Natural killer cell treated with Interleukin-12 subunit alpha and Interleukin-12 subunit beta and Interleukin-15 and Interleukin-18, amount 100 ng/mL, for 72 hours (primary cell): ENCODE measurements around the gene STEAP4. TPM values are rescaled to one million over a fixed set of nuclear protein-coding genes. Genes with fewer than 3 reads are reported as not detected.

Experiments used
- ATAC-seq, 2 donors: fragments of 150-1000 bp; cut with Tn5 transposase in 1 of 2; sonication (Bioruptor Pico), chemical (Tn5 transposase) in 1 of 2; 2 replicates each; pipeline ENCODE4 v1.10.0; 2021
- DNase-seq: peaks from one replicate; pipeline ENCODE4 v3.0.0; 2022; ENCODE audit warnings: low spot score
- H3K27ac Mint-ChIP-seq, 2 donors: 1 replicate in 1 of 2; 2 replicates in 1 of 2; pipeline ENCODE4 v1.8.0; 2022; ENCODE audit warnings: mixed read lengths in 2 of 2, mild to moderate bottlenecking in 1 of 2, moderate library complexity in 1 of 2
- H3K27me3 Mint-ChIP-seq, 2 donors: 1 replicate in 1 of 2; 2 replicates in 1 of 2; pipeline ENCODE4 v1.8.0; 2022; ENCODE audit warnings: mixed read lengths in 2 of 2
- H3K36me3 Mint-ChIP-seq: one replicate; pipeline ENCODE4 v1.8.0; 2022; ENCODE audit warnings: mixed read lengths
- H3K4me1 Mint-ChIP-seq, 2 donors: 1 replicate in 1 of 2; 2 replicates in 1 of 2; pipeline ENCODE4 v1.8.0; 2022; ENCODE audit warnings: low read depth in 2 of 2, mixed read lengths in 2 of 2, mild to moderate bottlenecking in 1 of 2
- H3K4me3 Mint-ChIP-seq: one replicate; pipeline ENCODE4 v1.8.0; 2022; ENCODE audit warnings: mixed read lengths
- H3K9me3 Mint-ChIP-seq: 2 replicates; pipeline ENCODE4 v1.8.0; 2022; ENCODE audit warnings: mixed read lengths
- total RNA-seq, 2 donors: library from RNA; stranded (reverse); gene quantifications; one replicate each; pipeline ENCODE4 v1.2.3, GENCODE V29; 2022

The STEAP4 gene
- total RNA-seq, result not detected

GRCh38 chr7:88306590-88307048, at the start of gene STEAP4:
STEAP4 (minus strand) TSS chr7:88306894; CDS start chr7:88284269, 22,625 bp downstream.
- DNase-seq (peak; percentile 60), ATAC-seq (peak; percentile 69 to 85)
- no peak within 1 kb of the TSS for H3K27ac Mint-ChIP-seq
- H3K27me3 Mint-ChIP-seq, result peaks cover 15 to 16% of the 10 kb centered on the region in 2 donors
- H3K4me3 Mint-ChIP-seq, result peak within 1 kb of the TSS; percentile 47
- H3K9me3 Mint-ChIP-seq, result no peaks in the 10 kb centered on the region
- H3K4me1 Mint-ChIP-seq, result peaks cover 4 to 6% of the 10 kb centered on the region in 2 donors
- no peaks in the 10 kb centered on the region for H3K36me3 Mint-ChIP-seq

- Mint-ChIP-seq H3K4me1 (peaks cover 0 to 3% of the 10 kb centered on the region in 2 donors), H3K36me3 (no peaks in the 10 kb centered on the region), H3K9me3 (no peaks in the 10 kb centered on the region), H3K27me3 (peaks cover 3 to 13% of the 10 kb centered on the region in 2 donors), H3K27ac (no peak overlapping the region), H3K4me3 (no peak overlapping the region)
- no peak for ATAC-seq
- DNase-seq, result no peak
Observed at GRCh38 chr7:88355011-88355410, 48.3 kb upstream of the STEAP4 start.

GRCh38 chr7:88350118-88350517, 43.4 kb upstream of the STEAP4 start:
- H3K36me3 Mint-ChIP-seq, result no peaks in the 10 kb centered on the region
- ATAC-seq (no peak), DNase-seq (no peak)
- no peaks in the 10 kb centered on the region for H3K4me1 Mint-ChIP-seq
- no peak overlapping the region for H3K4me3 Mint-ChIP-seq
- H3K9me3 Mint-ChIP-seq, result no peaks in the 10 kb centered on the region
- H3K27me3 Mint-ChIP-seq, result peaks cover 10 to 15% of the 10 kb centered on the region in 2 donors
- H3K27ac Mint-ChIP-seq, result no peak overlapping the region

GRCh38 chr7:88347517-88347916, 40.8 kb upstream of the STEAP4 start:
- peaks cover 9 to 10% of the 10 kb centered on the region in 2 donors for H3K27me3 Mint-ChIP-seq
- no peaks in the 10 kb centered on the region for H3K36me3 Mint-ChIP-seq
- H3K4me3 Mint-ChIP-seq, result no peak overlapping the region
- no peaks in the 10 kb centered on the region for H3K9me3 Mint-ChIP-seq
- ATAC-seq (no peak), DNase-seq (no peak)
- no peaks in the 10 kb centered on the region for H3K4me1 Mint-ChIP-seq
- no peak overlapping the region for H3K27ac Mint-ChIP-seq

- no peak overlapping the region for H3K27ac Mint-ChIP-seq
- peaks cover 9 to 11% of the 10 kb centered on the region in 2 donors for H3K27me3 Mint-ChIP-seq
- H3K36me3 Mint-ChIP-seq, result no peaks in the 10 kb centered on the region
- DNase-seq (no peak), ATAC-seq (no peak)
- H3K4me1 Mint-ChIP-seq, result no peaks in the 10 kb centered on the region
- H3K9me3 Mint-ChIP-seq, result no peaks in the 10 kb centered on the region
- H3K4me3 Mint-ChIP-seq, result no peak overlapping the region
Observed at GRCh38 chr7:88347090-88347489, 40.4 kb upstream of the STEAP4 start.

- no peak overlapping the region for H3K27ac Mint-ChIP-seq
- no peaks in the 10 kb centered on the region for H3K4me1 Mint-ChIP-seq
- ATAC-seq (no peak), DNase-seq (no peak)
- H3K9me3 Mint-ChIP-seq, result peaks cover 3% of the 10 kb centered on the region
- H3K36me3 Mint-ChIP-seq, result no peaks in the 10 kb centered on the region
- H3K27me3 Mint-ChIP-seq, result peaks cover 15 to 18% of the 10 kb centered on the region in 2 donors
- H3K4me3 Mint-ChIP-seq, result no peak overlapping the region
Observed at GRCh38 chr7:88346357-88346756, 39.7 kb upstream of the STEAP4 start.

- DNase-seq (no peak), ATAC-seq (no peak)
- Mint-ChIP-seq H3K9me3 (peaks cover 4% of the 10 kb centered on the region), H3K27me3 (peaks cover 16 to 21% of the 10 kb centered on the region in 2 donors), H3K27ac (no peak overlapping the region), H3K36me3 (no peaks in the 10 kb centered on the region), H3K4me3 (no peak overlapping the region), H3K4me1 (no peaks in the 10 kb centered on the region)
Observed at GRCh38 chr7:88344956-88345832, 38.5 kb upstream of the STEAP4 start.

- Mint-ChIP-seq H3K4me1 (no peaks in the 10 kb centered on the region), H3K9me3 (peaks cover 4% of the 10 kb centered on the region)
Observed at GRCh38 chr7:88344271-88344670, 37.6 kb upstream of the STEAP4 start.

GRCh38 chr7:88339195-88339922, 32.7 kb upstream of the STEAP4 start:
- Mint-ChIP-seq H3K27ac (no peak overlapping the region), H3K27me3 (peaks cover 9 to 23% of the 10 kb centered on the region in 2 donors), H3K9me3 (peaks cover 4% of the 10 kb centered on the region), H3K4me3 (no peak overlapping the region), H3K36me3 (no peaks in the 10 kb centered on the region), H3K4me1 (no peaks in the 10 kb centered on the region)
- ATAC-seq (no peak), DNase-seq (no peak)

More at GRCh38 chr7:88344271-88344670, 37.6 kb upstream of the STEAP4 start:
- Mint-ChIP-seq H3K36me3 (no peaks in the 10 kb centered on the region), H3K27me3 (peaks cover 16 to 21% of the 10 kb centered on the region in 2 donors), H3K4me3 (no peak overlapping the region), H3K27ac (no peak overlapping the region)
- DNase-seq (no peak), ATAC-seq (no peak)

- ATAC-seq (no peak), DNase-seq (no peak)
- Mint-ChIP-seq H3K27ac (no peak overlapping the region), H3K9me3 (peaks cover 4% of the 10 kb centered on the region), H3K27me3 (peaks cover 9 to 23% of the 10 kb centered on the region in 2 donors), H3K36me3 (no peaks in the 10 kb centered on the region), H3K4me3 (no peak overlapping the region), H3K4me1 (no peaks in the 10 kb centered on the region)
Observed at GRCh38 chr7:88338503-88338902, 31.8 kb upstream of the STEAP4 start.

GRCh38 chr7:88337572-88337971, 30.9 kb upstream of the STEAP4 start:
- Mint-ChIP-seq H3K4me1 (no peaks in the 10 kb centered on the region), H3K36me3 (no peaks in the 10 kb centered on the region), H3K27ac (no peak overlapping the region), H3K9me3 (peaks cover 4% of the 10 kb centered on the region), H3K4me3 (no peak overlapping the region), H3K27me3 (peaks cover 7 to 23% of the 10 kb centered on the region in 2 donors)
- ATAC-seq (peak in 1 of 2 donors; percentile 20), DNase-seq (no peak)

GRCh38 chr7:88331322-88331721, 24.6 kb upstream of the STEAP4 start:
- Mint-ChIP-seq H3K27ac (no peak overlapping the region), H3K4me1 (no peaks in the 10 kb centered on the region), H3K27me3 (peaks cover 2 to 12% of the 10 kb centered on the region in 2 donors), H3K9me3 (no peaks in the 10 kb centered on the region), H3K4me3 (no peak overlapping the region), H3K36me3 (no peaks in the 10 kb centered on the region)
- no peak for ATAC-seq
- DNase-seq, result no peak

- H3K27me3 Mint-ChIP-seq, result peaks cover 0 to 2% of the 10 kb centered on the region in 2 donors
- H3K36me3 Mint-ChIP-seq, result no peaks in the 10 kb centered on the region
- no peaks in the 10 kb centered on the region for H3K4me1 Mint-ChIP-seq
- DNase-seq (no peak), ATAC-seq (peak in 1 of 2 donors; percentile 9)
- no peak overlapping the region for H3K4me3 Mint-ChIP-seq
- no peak overlapping the region for H3K27ac Mint-ChIP-seq
- H3K9me3 Mint-ChIP-seq, result no peaks in the 10 kb centered on the region
Observed at GRCh38 chr7:88329532-88330463, 23.1 kb upstream of the STEAP4 start.
